Measurements from ENCODE around the gene LENG8.

LENG8 gene

GRCh38 chr19:54462655-54463530, 13.9 kb downstream of the LENG8 start:
- DNase-seq, result peak; percentile 75 to 87 (median 76)

- DNase-seq, result peak; percentile 98 to 99 (median 99)
These were observed 14.6 kb downstream of the LENG8 start, which contains the start of gene LENG9 for GRCh38 chr19:54463531-54464043. Gene LENG9 (minus strand): TSS chr19:54463778. CDS start chr19:54463526, 252 bp downstream.

GRCh38 chr19:54464044-54464629, 15.1 kb downstream of the LENG8 start:
- DNase-seq, result peak; percentile 86 to 95 (median 92)

GRCh38 chr19:54464630-54465425, 15.8 kb downstream of the LENG8 start:
- peak; percentile 90 to 95 (median 93) for DNase-seq

GRCh38 chr19:54465426-54466109, 16.6 kb downstream of the LENG8 start:
- DNase-seq, result no peak

GRCh38 chr19:54466110-54466480, 17.1 kb downstream of the LENG8 start:
- DNase-seq, result peak in 2 of 3 donors; percentile 27 to 35

- DNase-seq, result no peak
These were observed 20.5 kb downstream of the LENG8 start for GRCh38 chr19:54469496-54469934.

GRCh38 chr19:54470276-54470887, 21.4 kb downstream of the LENG8 start:
- no peak for DNase-seq

GRCh38 chr19:54470991-54471782, 22.2 kb downstream of the LENG8 start:
- peak; percentile 74 to 83 (median 76) for DNase-seq

GRCh38 chr19:54473071-54473891, 24.3 kb downstream of the LENG8 start, which contains the start of gene CDC42EP5:
Gene CDC42EP5 (minus strand): TSS chr19:54473296. CDS start chr19:54465547, 7,749 bp downstream.
- DNase-seq, result peak; percentile 87 to 93 (median 87)

- no peak for DNase-seq
These were observed 24.9 kb downstream of the LENG8 start for GRCh38 chr19:54473892-54474372.

- no peak for DNase-seq
These were observed 26.7 kb downstream of the LENG8 start for GRCh38 chr19:54475706-54476105.

GRCh38 chr19:54477650-54478049, 28.7 kb downstream of the LENG8 start:
- peak in 2 of 3 donors; percentile 30 to 43 for DNase-seq

- DNase-seq, result peak; percentile 63 to 79 (median 70)
These were observed 29.8 kb downstream of the LENG8 start for GRCh38 chr19:54478677-54479266.

- peak; percentile 69 to 85 (median 81) for DNase-seq
These were observed 31.1 kb downstream of the LENG8 start for GRCh38 chr19:54480051-54480450.

GRCh38 chr19:54481326-54481930, 32.4 kb downstream of the LENG8 start:
- peak; percentile 59 to 71 (median 68) for DNase-seq

- DNase-seq, result peak; percentile 47 to 73 (median 68)
These were observed 33.9 kb downstream of the LENG8 start for GRCh38 chr19:54482889-54483288.

GRCh38 chr19:54484451-54484850, 35.5 kb downstream of the LENG8 start:
- DNase-seq, result no peak

GRCh38 chr19:54485851-54486250, 36.9 kb downstream of the LENG8 start:
- peak; percentile 20 to 40 (median 21) for DNase-seq

Data from suppressor macrophage treated with lipopolysaccharide for 1 hour (primary cell).